Subcutaneous abdominal adipose tissue (tissue), 5 donors: ENCODE results near the gene RYR2.

Source experiments
- H3K27ac ChIP-seq: one replicate; pipeline ENCODE4 v1.7.0; 2013; ENCODE audit warnings: low read depth, mild to moderate bottlenecking, inconsistent platforms, low read length, moderate library complexity
- H3K27me3 ChIP-seq, 5 donors: one replicate each; pipeline ENCODE4 v1.7.0; 2013; ENCODE audit warnings: low read length in 5 of 5, inconsistent platforms in 1 of 5; ENCODE audit not compliant: control insufficient read depth in 5 of 5, insufficient read depth in 4 of 5
- H3K36me3 ChIP-seq, 5 donors: one replicate each; pipeline ENCODE4 v1.7.0; 2013; ENCODE audit warnings: low read length in 5 of 5; ENCODE audit not compliant: control insufficient read depth in 5 of 5, insufficient read depth in 5 of 5
- H3K4me1 ChIP-seq, 5 donors: one replicate each; pipeline ENCODE4 v1.7.0; 2013; ENCODE audit warnings: low read length in 5 of 5, mild to moderate bottlenecking in 3 of 5, moderate library complexity in 1 of 5; ENCODE audit not compliant: control insufficient read depth in 5 of 5, insufficient read depth in 5 of 5
- H3K4me3 ChIP-seq, 5 donors: one replicate each; pipeline ENCODE4 v1.7.0; 2013; ENCODE audit warnings: low read length in 5 of 5, low read depth in 1 of 5
- H3K9ac ChIP-seq, 5 donors: one replicate each; pipeline ENCODE4 v1.7.0; 2013; ENCODE audit warnings: low read length in 5 of 5, mild to moderate bottlenecking in 4 of 5, moderate library complexity in 3 of 5
- H3K9me3 ChIP-seq, 5 donors: one replicate each; pipeline ENCODE4 v1.7.0; 2013; ENCODE audit warnings: low read length in 5 of 5; ENCODE audit not compliant: control insufficient read depth in 5 of 5
- donor health status: healthy.
- donor health status: healthy.
- donor health status: healthy.
- donor health status: healthy.
- donor health status: healthy.

Gene RYR2

DNA sequence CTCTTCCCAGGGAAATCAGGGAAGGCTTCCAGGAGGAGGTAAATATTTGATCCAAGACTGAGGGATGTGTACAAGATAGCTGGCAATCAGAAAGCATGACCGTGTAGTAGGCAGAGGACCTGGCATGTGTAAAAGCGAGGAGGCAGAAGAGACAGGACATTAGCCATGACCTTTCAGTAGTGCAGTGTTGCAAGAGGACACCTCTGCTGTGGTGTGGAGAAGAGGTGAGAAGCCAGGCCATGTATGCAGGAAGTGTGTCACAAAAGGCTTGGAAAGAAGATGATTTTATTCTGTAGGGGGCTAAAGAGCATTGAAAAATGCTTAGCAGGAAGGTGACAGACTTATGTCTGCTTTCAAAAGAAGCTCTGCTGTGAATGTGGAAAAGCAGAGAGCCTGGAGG lies 467.8 kb downstream of the RYR2 start:
- Histone ChIP-seq H3K27ac (no peak overlapping the region), H3K9me3 (no peaks in the 10 kb centered on the region), H3K27me3 (no peaks in the 10 kb centered on the region), H3K9ac (no peak overlapping the region), H3K4me1 (no peaks in the 10 kb centered on the region), H3K4me3 (no peak overlapping the region), H3K36me3 (no peaks in the 10 kb centered on the region)

DNA sequence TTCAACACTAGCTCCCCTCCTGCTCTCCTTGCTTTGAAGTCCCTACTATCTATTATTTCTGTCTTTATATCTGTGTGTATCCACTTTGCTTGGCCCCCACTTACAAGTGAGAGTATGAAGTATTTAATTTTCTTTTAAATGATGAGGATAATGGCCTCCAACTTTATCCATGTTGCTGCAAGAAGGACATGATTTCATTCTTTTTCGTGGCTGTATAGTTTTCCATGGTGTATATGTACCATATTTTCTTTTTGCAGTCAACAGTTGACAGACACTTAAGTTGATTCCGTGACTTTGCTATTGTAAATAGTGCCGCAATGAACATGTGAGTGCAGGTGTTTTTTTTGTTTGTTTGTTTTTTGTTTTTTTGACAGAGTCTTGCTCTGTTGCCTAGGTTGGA lies 483.1 kb downstream of the RYR2 start:
- H3K4me3 ChIP-seq = no peak overlapping the region
- no peaks in the 10 kb centered on the region for H3K27me3 ChIP-seq
- H3K36me3 ChIP-seq = no peaks in the 10 kb centered on the region
- H3K27ac ChIP-seq = no peak overlapping the region
- H3K4me1 ChIP-seq = no peaks in the 10 kb centered on the region
- no peak overlapping the region for H3K9ac ChIP-seq
- peaks cover 0 to 2% (median 0%) of the 10 kb centered on the region in 5 donors for H3K9me3 ChIP-seq

DNA sequence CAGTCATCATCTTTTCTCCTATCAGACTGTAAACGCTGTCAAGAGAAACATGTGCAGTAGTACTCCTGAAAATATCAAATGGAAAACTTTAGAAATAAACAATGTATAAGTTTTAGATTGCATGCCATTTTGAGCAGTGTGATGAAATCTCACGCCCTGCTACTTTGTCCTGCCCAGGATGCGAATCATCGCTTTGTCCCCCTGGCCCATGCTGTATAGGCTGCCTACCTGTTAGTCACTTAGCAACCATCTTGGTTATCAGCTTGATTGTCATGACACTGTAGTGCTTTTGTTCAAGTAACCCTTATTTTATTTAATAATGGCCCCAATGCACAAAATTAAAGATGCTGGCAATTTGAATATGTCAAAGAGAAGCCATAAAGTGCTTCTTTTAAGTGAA lies 485.8 kb downstream of the RYR2 start:
- Histone ChIP-seq H3K9ac (no peak overlapping the region), H3K27ac (no peak overlapping the region), H3K9me3 (peaks cover 0 to 2% (median 0%) of the 10 kb centered on the region in 5 donors), H3K4me1 (no peaks in the 10 kb centered on the region), H3K36me3 (no peaks in the 10 kb centered on the region), H3K4me3 (no peak overlapping the region), H3K27me3 (no peaks in the 10 kb centered on the region)

DNA sequence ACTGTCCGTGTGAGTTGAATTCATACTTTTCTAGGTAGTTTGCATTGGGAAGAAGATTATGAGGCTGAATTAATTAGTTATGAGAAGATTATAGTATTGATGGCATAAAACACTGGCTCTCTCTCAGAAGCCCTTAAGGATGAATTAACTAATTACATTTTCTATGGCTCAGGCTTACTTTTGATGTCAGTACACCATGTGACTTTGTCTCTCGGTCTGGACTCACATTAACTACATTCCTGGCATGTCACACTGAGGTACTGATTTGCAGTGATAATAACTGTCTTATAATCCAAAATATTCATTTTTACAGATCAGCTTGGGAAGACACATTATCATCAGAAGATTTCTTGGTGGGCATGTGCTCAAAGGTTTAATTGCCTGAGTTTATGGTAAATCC lies 486.6 kb downstream of the RYR2 start:
- peaks cover 0 to 2% (median 0%) of the 10 kb centered on the region in 5 donors for H3K9me3 ChIP-seq
- no peaks in the 10 kb centered on the region for H3K27me3 ChIP-seq
- no peak overlapping the region for H3K9ac ChIP-seq

DNA sequence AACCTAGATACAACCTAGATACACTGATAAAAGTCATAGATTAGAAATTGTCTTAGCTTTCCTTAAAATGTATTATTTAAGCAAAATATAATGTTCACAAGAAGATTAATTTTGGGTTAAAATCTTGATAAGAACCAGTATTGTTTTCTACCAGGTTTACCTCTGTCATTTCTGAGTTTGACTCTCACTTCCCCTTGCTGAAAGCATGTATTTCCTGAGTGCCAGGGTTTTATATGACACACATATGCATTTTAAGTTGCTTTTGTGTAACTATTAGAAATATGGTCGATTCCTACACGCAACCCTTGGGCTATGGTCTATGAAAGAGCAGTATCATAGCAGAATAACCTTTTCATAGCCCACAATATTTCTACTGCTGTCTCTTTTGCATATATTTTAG lies 497.1 kb downstream of the RYR2 start:
- Histone ChIP-seq H3K36me3 (no peaks in the 10 kb centered on the region), H3K4me3 (no peak overlapping the region), H3K27me3 (no peaks in the 10 kb centered on the region), H3K9me3 (no peaks in the 10 kb centered on the region), H3K9ac (no peak overlapping the region), H3K27ac (no peak overlapping the region), H3K4me1 (no peaks in the 10 kb centered on the region)

More for the DNA sequence above, 486.6 kb downstream of the RYR2 start:
- Histone ChIP-seq H3K4me3 (no peak overlapping the region), H3K36me3 (no peaks in the 10 kb centered on the region), H3K27ac (no peak overlapping the region), H3K4me1 (no peaks in the 10 kb centered on the region)

DNA sequence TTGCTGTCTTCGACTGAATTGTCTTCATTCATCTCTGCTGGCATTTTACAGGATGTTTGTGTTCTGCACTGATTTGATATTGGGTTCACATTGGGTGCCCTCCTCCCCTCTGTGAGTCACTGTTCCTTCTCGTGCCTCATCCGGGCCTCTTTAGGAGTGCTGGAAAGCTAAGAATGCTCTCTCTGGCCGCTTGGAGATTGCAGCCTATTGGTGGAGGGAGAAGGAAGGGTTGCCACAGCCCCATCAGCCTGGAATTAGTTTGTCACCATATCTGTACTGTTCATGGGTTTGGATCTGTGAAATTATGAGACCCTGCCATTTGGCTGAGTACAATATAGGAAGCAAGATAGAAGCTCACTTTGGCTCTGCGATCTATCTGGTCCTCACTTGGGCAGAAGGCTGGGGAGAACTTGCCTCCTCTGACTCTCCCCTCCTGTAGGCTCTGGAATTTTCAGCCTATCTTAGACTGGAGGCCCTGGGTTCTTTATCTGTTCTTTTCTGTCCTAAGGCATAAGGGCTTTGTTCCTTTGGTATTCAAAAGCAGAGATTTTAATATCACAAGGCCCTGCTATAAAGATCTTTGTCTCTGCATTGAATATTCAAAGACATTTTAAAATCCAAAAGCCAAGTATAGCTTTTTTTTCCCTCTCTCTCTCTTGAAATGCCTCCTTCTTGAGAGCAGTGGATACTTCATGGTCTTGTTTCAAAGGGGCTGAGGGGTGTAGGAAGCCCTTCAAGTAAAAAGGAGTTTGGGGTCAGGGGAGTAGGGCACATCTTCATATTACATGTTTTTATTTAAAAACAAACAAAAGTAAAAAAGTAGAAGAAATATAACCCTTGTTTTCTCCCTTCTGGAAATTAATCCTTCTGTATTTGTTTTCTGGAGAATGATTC lies 500.8 kb downstream of the RYR2 start:
- H3K27ac ChIP-seq = no peak overlapping the region
- H3K27me3 ChIP-seq = no peaks in the 10 kb centered on the region
- no peak overlapping the region for H3K9ac ChIP-seq
- H3K36me3 ChIP-seq = no peaks in the 10 kb centered on the region
- no peaks in the 10 kb centered on the region for H3K4me1 ChIP-seq
- no peaks in the 10 kb centered on the region for H3K9me3 ChIP-seq
- no peak overlapping the region for H3K4me3 ChIP-seq

- H3K36me3 ChIP-seq = no peaks in the 10 kb centered on the region
- no peak overlapping the region for H3K9ac ChIP-seq
- no peak overlapping the region for H3K4me3 ChIP-seq
Observed at GRCh38 chr1:237553078-237553477, 511.1 kb downstream of the RYR2 start.

GRCh38 chr1:237556911-237557310 lies 514.9 kb downstream of the RYR2 start:
- H3K36me3 ChIP-seq = no peaks in the 10 kb centered on the region
- H3K9ac ChIP-seq = no peak overlapping the region
- H3K27me3 ChIP-seq = no peaks in the 10 kb centered on the region
- H3K4me1 ChIP-seq = no peaks in the 10 kb centered on the region
- no peaks in the 10 kb centered on the region for H3K9me3 ChIP-seq
- no peak overlapping the region for H3K4me3 ChIP-seq
- no peak overlapping the region for H3K27ac ChIP-seq

More at GRCh38 chr1:237553078-237553477, 511.1 kb downstream of the RYR2 start:
- Histone ChIP-seq H3K9me3 (no peaks in the 10 kb centered on the region), H3K4me1 (no peaks in the 10 kb centered on the region), H3K27ac (no peak overlapping the region), H3K27me3 (no peaks in the 10 kb centered on the region)

- no peaks in the 10 kb centered on the region for H3K4me1 ChIP-seq
- H3K27me3 ChIP-seq = no peaks in the 10 kb centered on the region
- H3K9me3 ChIP-seq = no peaks in the 10 kb centered on the region
- no peak overlapping the region for H3K9ac ChIP-seq
- no peaks in the 10 kb centered on the region for H3K36me3 ChIP-seq
- no peak overlapping the region for H3K4me3 ChIP-seq
- H3K27ac ChIP-seq = no peak overlapping the region
Observed at GRCh38 chr1:237562242-237562823, 520.3 kb downstream of the RYR2 start.

GRCh38 chr1:237565236-237565635 lies 523.3 kb downstream of the RYR2 start:
- no peaks in the 10 kb centered on the region for H3K4me1 ChIP-seq
- H3K27me3 ChIP-seq = no peaks in the 10 kb centered on the region
- H3K9ac ChIP-seq = no peak overlapping the region
- no peak overlapping the region for H3K4me3 ChIP-seq
- no peaks in the 10 kb centered on the region for H3K9me3 ChIP-seq
- no peak overlapping the region for H3K27ac ChIP-seq
- no peaks in the 10 kb centered on the region for H3K36me3 ChIP-seq
